Measurements from ENCODE around the gene PIP4K2C. TPM values are rescaled to one million over a fixed set of nuclear protein-coding genes. Genes with fewer than 3 reads are reported as not detected.

Gene PIP4K2C
- total RNA-seq, 1 donor from 2014 or later = 27.6 TPM

- H3K27me3 Mint-ChIP-seq = peaks cover 10% of the 10 kb centered on the region
- no peaks in the 10 kb centered on the region for H3K36me3 Mint-ChIP-seq
- no peak for DNase-seq (ENCODE audit: extremely low spot score, unreplicated experiment)
- no peaks in the 10 kb centered on the region for H3K9me3 Mint-ChIP-seq
- H3K4me3 Mint-ChIP-seq = no peak overlapping the region
- H3K27ac Mint-ChIP-seq = no peak overlapping the region
- TF ChIP-seq CTCF (conservative IDR thresholded peaks at IDR 0.05) = no peak
- no peaks in the 10 kb centered on the region for H3K4me1 Mint-ChIP-seq (ENCODE audit: unreplicated experiment)
These were observed 16.2 kb upstream of the PIP4K2C start for GRCh38 chr12:57574795-57575194.

- H3K36me3 Mint-ChIP-seq = no peaks in the 10 kb centered on the region
- H3K4me3 Mint-ChIP-seq = no peak overlapping the region
- H3K4me1 Mint-ChIP-seq (ENCODE audit: unreplicated experiment) = no peaks in the 10 kb centered on the region
- H3K27me3 Mint-ChIP-seq = peaks cover 10% of the 10 kb centered on the region
- no peak for TF ChIP-seq CTCF (conservative IDR thresholded peaks at IDR 0.05)
- no peak overlapping the region for H3K27ac Mint-ChIP-seq
- no peaks in the 10 kb centered on the region for H3K9me3 Mint-ChIP-seq
- no peak for DNase-seq (ENCODE audit: extremely low spot score, unreplicated experiment)
These were observed 15.0 kb upstream of the PIP4K2C start for GRCh38 chr12:57575771-57576612.

GRCh38 chr12:57576613-57577160 is 14.3 kb upstream of the PIP4K2C start:
- Mint-ChIP-seq H3K4me3 (no peak overlapping the region), H3K9me3 (no peaks in the 10 kb centered on the region), H3K27me3 (peaks cover 10% of the 10 kb centered on the region), H3K4me1 (ENCODE audit: unreplicated experiment) (no peaks in the 10 kb centered on the region), H3K27ac (no peak overlapping the region), H3K36me3 (no peaks in the 10 kb centered on the region)
- DNase-seq (ENCODE audit: extremely low spot score, unreplicated experiment) = no peak
- no peak for TF ChIP-seq CTCF (conservative IDR thresholded peaks at IDR 0.05)

- no peak for TF ChIP-seq CTCF (conservative IDR thresholded peaks at IDR 0.05)
- H3K4me3 Mint-ChIP-seq = no peak overlapping the region
- H3K4me1 Mint-ChIP-seq (ENCODE audit: unreplicated experiment) = peaks cover under 1% of the 10 kb centered on the region
- no peak overlapping the region for H3K27ac Mint-ChIP-seq
- DNase-seq (ENCODE audit: extremely low spot score, unreplicated experiment) = no peak
- H3K9me3 Mint-ChIP-seq = no peaks in the 10 kb centered on the region
- no peaks in the 10 kb centered on the region for H3K36me3 Mint-ChIP-seq
- H3K27me3 Mint-ChIP-seq = peaks cover 12% of the 10 kb centered on the region
These were observed 12.8 kb upstream of the PIP4K2C start for GRCh38 chr12:57577981-57578758.

GRCh38 chr12:57579011-57579410 is 12.0 kb upstream of the PIP4K2C start:
- no peak overlapping the region for H3K4me3 Mint-ChIP-seq
- no peak overlapping the region for H3K27ac Mint-ChIP-seq
- H3K36me3 Mint-ChIP-seq = no peaks in the 10 kb centered on the region
- H3K4me1 Mint-ChIP-seq (ENCODE audit: unreplicated experiment) = peaks cover 4% of the 10 kb centered on the region
- no peak for DNase-seq (ENCODE audit: extremely low spot score, unreplicated experiment)
- H3K27me3 Mint-ChIP-seq = peaks cover 18% of the 10 kb centered on the region
- no peak for TF ChIP-seq CTCF (conservative IDR thresholded peaks at IDR 0.05)
- H3K9me3 Mint-ChIP-seq = no peaks in the 10 kb centered on the region
